Measurements from ENCODE around the gene LGALS9C.
"Not testable (repeated sequence)": the region's sequence is repeated elsewhere in the genome, so short reads cannot be mapped to it uniquely, and the experiment has no call there.

Gene LGALS9C

GRCh38 chr17:18530405-18530804 is 53.8 kb downstream of the LGALS9C start:
- not testable (repeated sequence) for DNase-seq (ENCODE audit: low spot score)

GRCh38 chr17:18542234-18542633 is 65.6 kb downstream of the LGALS9C start:
- not testable (repeated sequence) for DNase-seq (ENCODE audit: low spot score)

- not testable (repeated sequence) for DNase-seq (ENCODE audit: low spot score)
Measured at GRCh38 chr17:18542907-18543306, 66.3 kb downstream of the LGALS9C start.

All from AG08396 (cell line).